Upper lobe of left lung (tissue), 4 donors: ENCODE results near the gene ZC3H4.
"Not testable (repeated sequence)": the region's sequence is repeated elsewhere in the genome, so short reads cannot be mapped to it uniquely, and the experiment has no call there.

ENCODE experiments used
- EP300 ChIP-seq, 4 donors: sonication (generic); formaldehyde crosslinking; IDR thresholded peaks; one replicate each; pipeline ENCODE4 v1.5.1; 2017; ENCODE audit warnings: antibody characterized with exemption in 4 of 4, control low read depth in 2 of 4
- POLR2A ChIP-seq, 4 donors: fragments of 450-650 bp; IDR thresholded peaks; one replicate each; pipeline ENCODE4 v1.5.1; 2016 to 2017; ENCODE audit warnings: antibody characterized with exemption in 4 of 4, mild to moderate bottlenecking in 2 of 4
- TF ChIP-seq, protein P1 (sequence below), 6 experiments: fragments of 450-650 bp in 4 of 6; fragments of 200-600 bp in 2 of 6; sonication (generic) in 2 of 6; IDR thresholded peaks; one replicate each; pipeline ENCODE4 v1.5.1; 2016 to 2019; ENCODE audit warnings: antibody characterized with exemption in 6 of 6

DNA sequence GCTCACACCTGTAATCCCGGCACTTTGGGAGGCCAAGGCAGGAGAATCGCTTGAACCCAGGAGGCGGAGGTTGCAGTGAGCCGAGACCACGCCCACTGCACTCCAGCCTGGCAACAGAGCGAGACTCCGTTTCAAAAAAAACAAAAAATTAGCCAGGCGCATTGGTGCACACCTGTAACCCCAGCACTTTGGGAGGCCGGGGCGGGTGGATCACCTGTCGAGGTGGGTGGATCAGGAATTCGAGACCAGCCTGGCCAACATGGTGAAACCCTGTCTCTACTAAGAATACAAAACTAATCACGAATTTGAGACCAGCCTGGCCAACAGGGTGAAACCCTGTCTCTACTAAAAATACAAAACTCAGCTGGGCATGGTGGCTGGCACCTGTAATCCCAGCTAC is 35.2 kb downstream of the ZC3H4 start:
- TF ChIP-seq, protein P1, sequence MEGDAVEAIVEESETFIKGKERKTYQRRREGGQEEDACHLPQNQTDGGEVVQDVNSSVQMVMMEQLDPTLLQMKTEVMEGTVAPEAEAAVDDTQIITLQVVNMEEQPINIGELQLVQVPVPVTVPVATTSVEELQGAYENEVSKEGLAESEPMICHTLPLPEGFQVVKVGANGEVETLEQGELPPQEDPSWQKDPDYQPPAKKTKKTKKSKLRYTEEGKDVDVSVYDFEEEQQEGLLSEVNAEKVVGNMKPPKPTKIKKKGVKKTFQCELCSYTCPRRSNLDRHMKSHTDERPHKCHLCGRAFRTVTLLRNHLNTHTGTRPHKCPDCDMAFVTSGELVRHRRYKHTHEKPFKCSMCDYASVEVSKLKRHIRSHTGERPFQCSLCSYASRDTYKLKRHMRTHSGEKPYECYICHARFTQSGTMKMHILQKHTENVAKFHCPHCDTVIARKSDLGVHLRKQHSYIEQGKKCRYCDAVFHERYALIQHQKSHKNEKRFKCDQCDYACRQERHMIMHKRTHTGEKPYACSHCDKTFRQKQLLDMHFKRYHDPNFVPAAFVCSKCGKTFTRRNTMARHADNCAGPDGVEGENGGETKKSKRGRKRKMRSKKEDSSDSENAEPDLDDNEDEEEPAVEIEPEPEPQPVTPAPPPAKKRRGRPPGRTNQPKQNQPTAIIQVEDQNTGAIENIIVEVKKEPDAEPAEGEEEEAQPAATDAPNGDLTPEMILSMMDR (IDR thresholded peaks at IDR 0.05), result not testable (repeated sequence)
- TF ChIP-seq POLR2A, EP300 (IDR thresholded peaks at IDR 0.05): not testable (repeated sequence)
